ENCODE measurements around the gene EIF3K.
"Not testable (repeated sequence)": the region's sequence is repeated elsewhere in the genome, so short reads cannot be mapped to it uniquely, and the experiment has no call there.

EIF3K gene

DNA sequence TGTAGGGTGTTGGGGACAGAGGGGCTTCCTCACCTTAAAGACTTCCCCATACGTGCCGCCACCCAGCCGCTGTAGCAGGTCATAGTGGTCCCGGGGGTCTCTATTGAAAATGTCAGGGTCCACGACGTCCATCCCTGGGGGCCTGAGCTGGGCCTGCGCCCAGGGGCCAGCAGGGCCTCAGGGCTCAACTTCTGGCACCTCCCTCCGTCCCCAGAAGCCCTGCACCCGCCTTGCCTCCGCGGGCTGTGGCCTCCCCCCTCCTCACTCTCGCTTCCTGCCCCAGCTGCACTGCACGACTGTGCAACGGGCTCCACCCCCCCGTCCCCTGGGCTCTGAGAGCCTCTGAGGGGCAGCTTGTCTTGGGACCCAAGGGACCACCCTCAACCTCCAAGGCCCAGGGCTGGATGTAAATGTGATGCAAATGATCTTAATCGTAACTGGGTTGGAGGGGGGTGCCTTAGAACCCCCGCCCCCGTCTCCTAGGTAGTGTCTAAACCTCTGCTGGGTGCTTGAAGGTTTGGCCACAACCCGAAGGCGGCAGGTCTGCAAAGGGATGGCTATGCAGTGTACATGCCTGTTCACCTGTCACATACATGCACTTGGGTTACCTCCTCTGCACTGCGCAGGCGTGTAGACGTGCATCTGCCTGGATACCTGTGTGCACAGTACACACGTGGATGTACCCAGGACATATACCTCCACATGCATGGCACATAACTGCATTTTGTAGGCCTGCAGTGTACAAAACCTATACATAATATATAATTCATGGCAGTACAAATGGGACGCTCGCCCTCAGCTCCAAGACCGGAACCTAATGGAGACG is 1.0 kb upstream of the EIF3K start, which contains the start of gene MAP4K1:
MAP4K1 (minus strand) TSS at position 190 of the 826 bp plus-strand sequence; CDS start at position 132, 58 bp downstream.
- peak; percentile 58 for DNase-seq (ENCODE audit: low read depth)

DNA sequence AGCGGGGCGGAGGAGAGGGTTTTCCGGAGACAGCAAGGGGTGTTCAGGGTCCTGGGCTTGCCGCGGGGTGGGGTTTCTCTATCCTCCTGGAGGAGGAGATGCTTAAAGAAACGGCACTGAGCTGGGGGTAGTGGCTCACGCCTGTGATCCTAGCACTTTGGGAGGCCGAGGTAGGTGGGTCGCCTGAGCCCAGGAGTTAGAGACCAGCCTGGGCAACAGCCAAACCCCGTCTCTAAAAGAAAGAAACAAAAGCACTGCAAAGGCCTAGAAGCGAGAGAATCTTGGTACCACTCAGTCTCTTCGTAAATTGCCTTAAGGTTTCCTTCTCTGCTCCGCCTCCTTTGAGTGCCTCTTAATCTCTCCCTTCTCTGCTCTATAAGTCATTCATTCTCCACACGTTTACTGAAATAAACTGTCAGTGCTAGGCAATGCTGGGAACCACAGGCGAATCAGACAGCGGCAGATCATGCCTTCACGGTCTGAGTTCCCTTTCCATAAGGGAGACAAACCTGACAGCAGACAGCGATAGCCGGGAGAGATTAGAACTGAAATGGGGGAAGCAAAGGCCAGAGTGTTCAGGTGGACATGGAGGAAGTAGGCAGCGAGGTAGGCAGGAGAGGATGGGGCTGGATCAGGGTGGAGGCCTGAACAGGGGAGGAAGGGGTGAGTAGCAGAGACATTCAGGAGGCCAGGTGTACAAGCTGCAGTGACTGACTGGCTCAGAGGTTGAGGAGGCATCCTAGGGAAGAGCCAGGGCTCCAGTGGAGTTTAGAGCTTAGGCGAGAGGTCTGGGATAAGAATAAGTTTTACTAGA is 580 bp downstream of the EIF3K start:
- DNase-seq (ENCODE audit: low read depth): no peak

DNA sequence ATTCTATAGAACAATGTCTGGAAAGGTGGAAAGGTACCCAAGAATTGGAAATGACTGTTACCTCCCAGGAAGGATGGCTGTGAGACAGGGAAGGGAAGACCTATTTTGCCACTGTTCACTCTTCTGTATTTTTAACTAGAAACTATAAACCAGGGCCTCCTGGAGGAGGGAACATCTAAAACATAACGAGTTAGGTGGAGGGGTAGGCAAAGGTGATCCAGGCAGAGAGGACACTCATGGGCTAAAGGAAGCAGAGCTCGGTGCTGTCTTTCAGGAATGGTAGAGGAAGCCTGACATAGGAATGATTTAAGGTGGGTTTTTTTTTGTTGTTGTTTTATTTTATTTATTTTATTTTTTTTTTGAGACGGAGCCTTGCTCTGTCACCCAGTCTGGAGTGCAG is 5.8 kb downstream of the EIF3K start:
- no peak for DNase-seq (ENCODE audit: low read depth)

DNA sequence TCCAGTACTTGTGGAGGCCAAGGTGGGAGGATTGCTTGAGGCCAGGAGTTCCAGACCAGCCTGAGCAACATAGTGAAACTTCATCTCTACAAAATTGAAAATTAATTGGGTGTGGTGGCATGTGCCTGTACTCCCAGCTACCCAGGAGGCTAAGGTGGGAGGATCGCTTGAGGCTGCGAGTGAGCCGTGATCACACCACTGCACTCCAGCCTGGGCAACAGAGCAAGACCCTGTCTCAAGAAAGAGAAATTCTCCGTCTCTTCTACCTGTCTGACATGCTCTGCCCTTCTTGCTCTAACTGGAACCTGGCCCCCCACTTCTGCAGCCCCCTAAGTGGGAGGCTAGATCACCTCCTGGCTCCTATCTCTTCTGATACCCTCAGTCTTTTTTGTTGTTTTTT is 7.4 kb downstream of the EIF3K start:
- no peak for DNase-seq (ENCODE audit: low read depth)

DNA sequence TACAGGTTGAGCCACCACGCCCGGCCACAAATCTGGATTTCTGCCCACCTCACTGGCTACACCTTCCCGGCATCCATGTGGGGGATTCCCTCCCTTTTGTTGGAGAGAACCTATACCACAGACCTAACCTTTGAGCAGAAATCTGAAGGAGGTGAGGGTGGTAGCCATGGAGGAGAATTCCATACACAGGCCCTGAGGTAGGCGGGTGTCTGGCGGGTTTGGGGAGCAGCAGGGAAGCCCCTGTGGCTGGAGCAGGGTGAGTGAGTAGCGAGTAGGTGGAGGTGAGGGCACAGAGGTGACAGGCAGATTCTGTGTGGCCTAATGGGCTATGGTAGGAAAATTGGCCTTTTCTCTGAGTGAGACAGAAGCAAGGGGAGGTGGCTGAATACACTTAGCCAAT is 10.6 kb downstream of the EIF3K start:
- no peak for DNase-seq (ENCODE audit: low read depth)

DNA sequence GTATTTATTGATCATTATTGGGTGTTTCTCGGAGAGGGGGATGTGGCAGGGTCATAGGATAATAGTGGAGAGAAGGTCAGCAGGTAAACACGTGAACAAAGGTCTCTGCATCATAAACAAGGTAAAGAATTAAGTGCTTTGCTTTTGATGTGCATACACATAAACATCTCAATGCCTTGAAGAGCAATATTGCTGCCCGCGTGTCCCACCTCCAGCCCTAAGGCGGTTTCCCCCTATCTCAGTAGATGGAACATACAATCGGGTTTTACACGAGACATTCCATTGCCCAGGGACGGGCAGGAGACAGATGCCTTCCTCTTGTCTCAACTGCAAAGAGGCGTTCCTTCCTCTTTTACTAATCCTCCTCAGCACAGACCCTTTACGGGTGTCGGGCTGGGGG is 12.3 kb downstream of the EIF3K start:
- not testable (repeated sequence) for DNase-seq (ENCODE audit: low read depth)

DNA sequence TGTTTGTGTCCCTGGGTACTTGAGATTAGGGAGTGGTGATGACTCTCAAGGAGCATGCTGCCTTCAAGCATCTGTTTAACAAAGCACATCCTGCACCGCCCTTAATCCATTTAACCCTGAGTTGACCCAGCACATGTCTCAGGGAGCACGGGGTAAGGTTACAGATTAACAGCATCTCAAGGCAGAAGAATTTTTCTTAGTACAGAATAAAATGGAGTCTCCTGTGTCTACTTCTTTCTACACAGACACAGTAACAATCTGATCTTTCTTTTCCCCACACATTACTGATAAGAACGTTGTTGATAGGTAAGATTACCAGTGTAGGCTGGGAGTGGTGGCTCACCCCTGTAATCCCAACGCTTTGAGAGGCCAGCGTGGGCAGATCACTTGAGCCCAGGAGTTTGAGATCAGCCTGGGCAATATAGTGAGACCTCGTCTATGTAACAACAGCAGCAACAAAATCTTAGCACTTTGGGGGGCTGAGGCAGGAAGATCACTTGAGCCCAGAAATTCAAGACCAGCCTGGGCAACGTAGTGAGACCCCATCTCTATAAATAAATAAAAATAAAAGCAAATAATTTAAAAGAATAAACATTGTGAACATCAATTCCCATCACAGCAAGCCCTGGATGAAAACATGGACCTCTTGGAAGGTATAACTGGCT is 13.0 kb downstream of the EIF3K start:
- DNase-seq (ENCODE audit: low read depth): not testable (repeated sequence)

DNA sequence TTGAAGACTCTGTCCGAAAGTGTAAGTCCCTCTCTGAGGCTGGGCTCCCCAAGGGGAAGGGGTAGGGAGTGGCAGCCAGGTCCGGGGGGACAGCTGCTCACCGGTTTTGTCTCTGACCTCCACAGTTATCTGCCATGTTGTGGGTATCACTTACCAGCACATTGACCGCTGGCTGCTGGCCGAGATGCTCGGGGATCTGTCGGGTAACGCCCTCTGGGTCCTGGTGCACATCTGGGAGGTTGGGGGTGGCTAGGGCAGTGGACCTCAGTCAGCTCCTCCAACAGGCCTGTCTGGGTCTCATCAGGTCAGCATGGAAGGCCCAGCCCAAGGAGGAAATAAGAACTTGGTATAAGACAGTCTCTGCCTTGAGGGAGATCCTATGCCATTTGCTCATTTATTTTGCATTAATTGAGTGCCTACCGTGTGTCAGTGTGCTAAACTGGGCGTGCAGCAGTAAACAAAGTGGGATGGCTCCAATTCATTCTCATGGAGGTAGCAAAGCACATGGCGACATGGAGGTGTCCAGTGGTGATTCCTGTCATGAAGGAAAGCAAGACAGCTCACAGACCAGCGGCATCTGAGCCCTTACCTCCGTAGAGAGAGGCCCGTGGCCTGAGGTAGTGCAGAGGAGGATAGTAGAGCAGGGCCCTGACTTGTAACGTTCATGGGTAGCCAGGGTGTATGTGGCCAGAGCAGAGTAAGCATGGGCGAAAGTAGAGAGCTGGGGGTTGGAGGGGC is 13.7 kb downstream of the EIF3K start:
- DNase-seq (ENCODE audit: low read depth): no peak

DNA sequence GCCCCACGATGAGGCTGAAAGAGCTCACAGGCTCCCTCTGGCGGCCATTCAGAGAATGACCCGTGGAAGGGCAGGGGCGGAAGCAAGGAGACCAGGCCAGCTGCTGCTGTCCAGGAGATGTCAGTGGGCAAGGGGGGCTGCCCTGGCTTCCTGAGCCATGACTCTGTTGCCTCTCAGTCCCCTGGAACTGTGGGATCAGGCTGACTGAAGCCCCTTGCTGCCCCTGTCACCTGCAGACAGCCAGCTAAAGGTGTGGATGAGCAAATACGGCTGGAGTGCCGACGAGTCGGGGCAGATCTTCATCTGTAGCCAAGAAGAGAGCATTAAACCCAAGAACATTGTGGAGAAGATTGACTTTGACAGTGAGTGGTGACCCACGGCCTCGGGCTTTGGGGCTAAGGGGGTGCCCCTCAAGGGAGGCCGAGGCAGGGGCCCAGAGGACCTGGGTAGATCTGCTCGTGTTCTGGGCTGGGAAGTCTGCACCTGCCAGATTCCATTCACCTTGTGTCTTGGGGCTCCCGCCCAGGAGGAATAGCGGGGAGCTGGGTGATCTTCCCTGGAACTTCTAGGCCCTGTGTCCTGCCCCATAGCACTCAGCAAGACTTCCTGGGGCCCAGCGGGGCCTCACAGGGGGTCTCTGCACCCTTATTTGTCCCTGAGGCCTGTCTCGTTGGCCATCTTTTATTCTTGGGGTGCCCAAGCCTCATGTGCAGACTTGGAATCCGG is 15.9 kb downstream of the EIF3K start:
- peak; percentile 75 for DNase-seq (ENCODE audit: low read depth)

DNA sequence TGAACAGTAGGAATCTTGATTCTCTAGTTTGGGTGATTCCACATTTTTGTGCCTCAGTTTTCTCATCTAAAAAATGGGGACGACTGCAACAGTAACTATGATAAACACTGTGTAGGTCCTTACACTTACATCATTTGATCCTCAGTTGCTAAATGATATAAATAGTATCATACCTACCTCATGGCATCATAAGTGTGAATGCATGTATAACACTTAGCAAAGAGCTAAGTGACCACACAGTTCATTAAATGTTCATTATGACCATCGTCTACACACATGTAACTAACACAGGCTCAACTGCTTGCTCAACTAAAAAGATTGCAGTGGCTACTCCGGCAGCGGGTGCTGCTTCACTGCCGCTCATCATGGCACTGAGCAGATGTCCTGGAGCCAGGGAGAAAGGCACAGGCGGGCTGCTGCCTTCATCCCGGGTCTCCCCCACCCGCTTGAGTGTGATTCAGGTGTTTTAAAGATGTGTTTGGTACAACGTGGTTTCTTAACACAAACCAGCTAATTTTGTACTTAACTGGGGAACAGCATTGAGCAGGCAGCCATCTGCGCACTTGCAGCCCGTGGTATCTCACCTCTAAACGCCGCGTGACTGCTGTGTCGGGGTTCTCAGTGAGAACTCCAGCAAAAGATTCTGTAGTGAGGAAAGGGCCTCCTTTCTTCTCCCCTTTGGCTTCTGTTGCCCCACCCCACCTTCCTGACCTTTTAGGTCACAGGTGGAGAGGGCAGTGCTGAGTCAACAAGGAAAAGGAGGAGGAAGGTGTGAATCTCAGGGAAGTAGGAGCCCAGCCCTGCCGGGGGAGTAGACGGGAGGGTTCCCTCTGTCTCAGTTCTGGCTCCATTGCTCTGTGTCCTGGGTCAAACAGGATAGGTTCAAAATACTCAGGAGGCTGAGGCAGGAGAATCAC is 16.8 kb downstream of the EIF3K start:
- no peak for DNase-seq (ENCODE audit: low read depth)

DNA sequence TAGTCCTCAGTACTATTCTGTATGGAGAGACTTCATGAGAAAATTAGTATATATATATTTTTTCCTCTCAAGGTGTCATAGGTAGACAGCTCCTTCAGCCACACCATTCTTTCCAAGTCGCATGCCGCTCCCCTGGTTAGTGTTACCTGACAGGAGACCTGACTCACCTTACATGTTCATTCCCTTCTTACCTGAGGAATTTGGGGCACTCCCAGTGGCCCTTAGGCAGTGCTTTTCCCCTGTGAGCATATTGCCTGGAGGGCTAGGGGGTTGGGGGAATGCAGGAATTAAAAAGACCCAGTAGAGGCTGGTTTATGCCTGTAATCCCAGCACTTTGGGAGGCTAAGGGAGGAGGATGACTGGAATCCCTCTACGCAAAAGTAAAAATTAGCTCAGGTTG is 19.5 kb downstream of the EIF3K start:
- DNase-seq (ENCODE audit: low read depth): no peak

DNA sequence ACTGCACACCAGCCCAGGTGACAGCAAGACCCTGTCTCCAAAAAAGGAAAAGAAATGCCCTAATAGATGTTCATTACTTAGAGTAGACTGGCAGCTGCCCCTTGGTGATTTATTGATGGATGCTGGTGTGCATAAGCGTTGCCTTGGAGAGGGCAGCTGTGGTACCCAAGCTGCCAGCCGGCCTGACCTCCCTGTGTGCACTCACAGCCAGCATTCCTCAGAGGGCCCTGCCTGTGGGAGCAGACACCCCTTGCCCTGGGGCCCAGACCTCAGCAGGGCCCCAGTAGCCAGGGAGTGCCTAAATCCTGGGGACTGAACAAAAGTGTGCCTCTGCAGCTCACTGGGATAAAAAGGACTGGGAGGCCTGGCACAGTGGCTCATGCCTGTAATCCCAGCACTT is 20.7 kb downstream of the EIF3K start:
- no peak for DNase-seq (ENCODE audit: low read depth)

DNA sequence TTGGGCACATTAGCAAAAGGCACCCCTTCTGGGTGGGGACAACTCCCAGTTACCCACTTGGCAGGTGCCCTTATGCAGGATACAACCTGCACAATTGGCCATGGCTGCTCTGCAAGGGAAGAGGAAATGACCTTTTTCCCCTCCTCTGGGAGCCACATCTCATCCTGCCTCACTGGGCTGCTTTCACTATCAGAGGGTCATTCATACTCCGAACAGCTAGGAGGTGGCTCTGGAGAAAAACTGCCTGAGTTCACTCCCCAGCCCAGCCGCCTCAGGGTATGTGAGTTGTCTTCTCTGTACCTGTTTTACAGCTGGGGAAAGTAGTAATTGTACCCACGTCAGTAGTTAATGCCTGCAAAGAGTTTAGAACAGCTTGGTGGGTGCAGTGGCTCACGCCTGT is 21.4 kb downstream of the EIF3K start:
- DNase-seq (ENCODE audit: low read depth): no peak

DNA sequence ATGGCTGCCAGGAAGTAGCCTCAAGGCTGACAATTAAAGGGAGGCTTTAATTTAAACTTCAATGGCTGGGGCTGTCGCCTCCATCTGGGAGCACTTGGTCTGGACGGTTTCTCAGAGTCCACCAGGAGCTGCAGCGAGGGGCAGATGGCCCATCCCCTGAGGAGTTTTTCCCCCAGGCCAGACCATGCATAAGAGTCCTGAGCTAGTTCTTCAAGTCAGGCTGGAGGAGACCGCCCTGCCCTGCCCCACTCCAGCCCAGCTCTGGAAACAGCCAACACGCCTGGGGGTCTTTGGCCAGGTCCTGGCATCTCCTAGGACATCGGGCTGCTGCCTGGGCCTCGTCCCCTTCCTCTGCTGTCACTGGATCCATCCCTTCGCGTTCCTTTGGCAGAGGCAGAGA is 23.2 kb downstream of the EIF3K start:
- DNase-seq (ENCODE audit: low read depth): no peak

DNA sequence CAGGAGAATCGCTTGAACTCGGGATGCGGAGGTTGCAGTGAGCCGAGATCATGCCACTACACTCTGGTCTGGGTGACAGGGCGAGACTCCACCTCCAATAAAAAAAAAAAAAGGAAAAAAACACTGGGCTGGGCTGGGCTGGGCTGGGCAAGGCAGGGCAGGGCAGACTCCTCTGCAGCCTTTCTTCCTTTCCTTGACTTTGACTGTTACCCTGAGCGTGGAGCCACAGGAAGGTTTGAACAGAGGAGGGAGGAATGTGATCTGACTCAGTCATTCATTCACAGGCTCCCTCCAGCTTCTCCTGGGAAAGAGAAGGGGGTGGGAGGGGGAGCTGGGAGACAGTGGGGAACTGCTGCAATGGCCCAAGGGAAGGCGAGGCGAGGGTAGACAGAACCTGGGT is 25.7 kb downstream of the EIF3K start:
- DNase-seq (ENCODE audit: low read depth): no peak

DNA sequence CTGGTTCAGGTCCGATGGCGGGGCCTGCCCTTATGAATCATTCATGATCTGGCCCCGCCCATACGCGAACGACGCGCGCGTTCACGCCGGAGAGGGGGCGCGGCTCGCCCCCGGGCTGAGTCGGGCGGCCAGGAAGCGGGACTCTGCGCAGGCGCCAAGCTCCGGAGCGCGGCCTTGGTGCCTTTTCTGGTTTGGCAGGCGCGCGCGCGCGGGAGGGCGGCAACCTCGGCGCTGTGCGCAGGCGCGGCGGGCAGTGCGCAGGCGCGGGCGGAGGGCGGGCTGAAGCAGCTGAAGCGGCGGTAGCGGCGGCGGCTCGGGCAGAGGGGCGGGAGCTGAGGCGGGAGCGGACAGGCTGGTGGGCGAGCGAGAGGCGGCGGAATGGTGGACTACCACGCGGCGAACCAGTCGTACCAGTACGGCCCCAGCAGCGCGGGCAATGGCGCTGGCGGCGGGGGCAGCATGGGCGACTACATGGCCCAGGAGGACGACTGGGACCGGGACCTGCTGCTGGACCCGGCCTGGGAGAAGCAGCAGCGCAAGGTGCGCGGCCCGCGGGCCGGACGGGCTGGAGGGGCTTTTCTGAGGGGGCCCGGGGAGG is 28.5 kb downstream of the EIF3K start, which contains the start of gene ACTN4:
ACTN4 (plus strand) TSS at position 282 of the 598 bp plus-strand sequence; CDS start at position 379, 97 bp downstream.
- DNase-seq (ENCODE audit: low read depth): peak; percentile 100

DNA sequence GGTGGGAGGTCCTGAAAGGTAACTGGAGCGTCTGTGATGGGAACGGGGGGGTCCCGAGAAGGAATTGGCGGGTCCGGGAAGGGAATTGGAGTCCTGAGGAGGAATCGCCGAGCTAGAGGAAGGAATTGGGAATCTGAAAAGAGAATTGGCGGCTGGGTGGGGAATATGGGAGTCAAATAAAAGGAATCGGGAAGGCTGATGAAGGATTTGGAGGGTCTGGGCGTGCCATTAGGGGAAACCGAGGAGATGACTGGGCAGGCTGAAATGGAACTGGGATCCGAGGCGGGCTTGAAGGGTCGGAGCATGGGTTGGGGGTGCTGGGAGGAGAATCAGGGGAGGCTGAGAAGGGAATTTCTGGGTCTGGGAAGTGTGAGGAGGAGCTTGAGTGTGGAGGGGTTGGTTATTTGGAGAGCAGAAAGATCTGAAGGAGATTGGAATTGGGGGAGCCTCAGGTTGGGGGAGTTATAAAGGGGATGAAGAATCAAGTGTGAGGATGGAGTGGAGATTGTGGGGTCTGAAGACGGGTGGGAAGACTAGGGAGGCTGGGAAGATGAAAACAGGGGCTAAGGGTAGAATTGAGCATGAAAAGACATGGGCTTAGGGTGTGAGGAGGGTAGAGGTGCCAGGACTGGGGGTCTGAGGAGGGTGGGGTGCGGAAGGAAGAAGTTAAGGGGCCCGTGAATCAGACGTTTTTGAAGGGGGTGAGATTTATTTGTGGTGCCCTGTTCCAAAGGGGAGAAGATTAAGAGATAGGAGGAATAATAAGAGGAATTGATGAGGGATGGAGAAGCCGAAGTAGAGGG is 29.2 kb downstream of the EIF3K start:
- DNase-seq (ENCODE audit: low read depth): no peak

DNA sequence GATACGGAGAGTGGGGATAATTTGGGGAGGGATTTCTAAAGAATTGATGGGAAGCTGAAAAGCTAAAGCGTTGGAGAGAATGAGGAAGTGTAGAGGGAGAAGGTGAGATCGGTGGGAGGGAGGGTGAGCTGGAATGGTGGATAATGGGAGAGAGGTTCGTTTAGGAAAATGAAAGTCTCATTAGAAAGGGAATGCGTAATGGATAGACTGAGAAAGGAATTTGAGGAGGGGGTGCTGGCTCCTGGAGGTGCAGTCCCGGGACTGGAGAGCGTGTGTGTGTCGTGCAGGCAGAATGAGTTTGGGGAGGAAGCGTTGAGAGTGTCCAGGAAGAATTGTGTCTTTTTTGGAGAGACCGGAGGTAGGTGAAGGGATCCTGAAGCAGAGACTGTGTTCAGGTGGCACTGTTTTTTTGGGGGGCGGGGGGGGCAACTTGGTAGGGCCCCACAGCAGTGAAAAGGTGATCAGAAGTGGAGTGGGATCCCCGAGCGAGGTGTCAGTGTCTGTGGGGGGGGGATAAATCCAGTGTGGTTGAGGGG is 29.8 kb downstream of the EIF3K start:
- DNase-seq (ENCODE audit: low read depth): no peak

Data from activated T-cell treated with anti-CD3 and anti-CD28 coated beads for 1 hour (primary cell).